Tibial artery (tissue), 4 donors: ENCODE measurements around the gene CPT1C.

ENCODE experiments used
- DNase-seq, 2 donors: peaks; one replicate each; pipeline ENCODE4 v3.0.0-alpha.2; 2019
- H3K27ac ChIP-seq, 2 donors: fragments of 200-600 bp; sonication (generic) in 1 of 2; 1 replicate in 1 of 2; 2 replicates in 1 of 2; pipeline ENCODE4 v1.5.1; 2018 to 2019; ENCODE audit warnings: mild to moderate bottlenecking in 1 of 2
- H3K27me3 ChIP-seq, 2 donors: fragments of 200-600 bp; sonication (generic) in 1 of 2; one replicate each; pipeline versions ENCODE4 v1.5.1 to v1.6.0; 2016 to 2019
- H3K36me3 ChIP-seq, 3 donors: fragments of 200-600 bp; sonication (generic) in 2 of 3; one replicate each; pipeline ENCODE4 v1.5.1; 2016 to 2019; ENCODE audit warnings: mild to moderate bottlenecking in 2 of 3
- H3K4me1 ChIP-seq, 4 donors: fragments of 200-600 bp; sonication (generic) in 2 of 4; 1 replicate in 3 of 4; 2 replicates in 1 of 4; pipeline ENCODE4 v1.5.1; 2016 to 2019
- H3K4me3 ChIP-seq, 2 donors: fragments of 200-600 bp; sonication (generic) in 1 of 2; 1 replicate in 1 of 2; 2 replicates in 1 of 2; pipeline ENCODE4 v1.5.1; 2018 to 2019; ENCODE audit warnings: mild to moderate bottlenecking in 2 of 2
- H3K9me3 ChIP-seq, 3 donors: fragments of 200-600 bp; sonication (generic) in 1 of 3; one replicate each; pipeline ENCODE4 v1.5.1; 2016 to 2019
- CTCF ChIP-seq, 2 experiments: fragments of 200-600 bp in 1 of 2; fragments of 450-650 bp in 1 of 2; IDR thresholded peaks; one replicate each; pipeline ENCODE4 v1.5.1; 2017 to 2019; ENCODE audit warnings: antibody characterized with exemption in 2 of 2, mild to moderate bottlenecking in 1 of 2, moderate library complexity in 1 of 2
- intact Hi-C: fragments of 100-400 bp; cut with DNase I; formaldehyde crosslinking; loops from one replicate; pipeline ENCODE4 v1.15.0; 2023; ENCODE audit warnings: low total_unique reads

CPT1C gene

GRCh38 chr19:49664171-49665035 lies 26.5 kb upstream of the CPT1C start:
- intact Hi-C loops = no loop called here
- peaks cover 0 to 32% (median 18%) of the 10 kb centered on the region in 4 donors for H3K4me1 ChIP-seq
- no peaks in the 10 kb centered on the region for H3K27me3 ChIP-seq
- H3K4me3 ChIP-seq = peak overlapping the region; percentile 77 to 78
- peak; percentile 88 to 95 for DNase-seq
- H3K36me3 ChIP-seq = peaks cover 21 to 38% (median 38%) of the 10 kb centered on the region in 3 donors
- peak; percentile 38 to 45 for TF ChIP-seq CTCF (IDR thresholded peaks at IDR 0.05)
- H3K9me3 ChIP-seq = no peaks in the 10 kb centered on the region
- H3K27ac ChIP-seq = peak overlapping the region; percentile 91 to 93

- H3K4me1 ChIP-seq = peaks cover 0 to 32% (median 18%) of the 10 kb centered on the region in 4 donors
- H3K9me3 ChIP-seq = no peaks in the 10 kb centered on the region
- H3K27ac ChIP-seq = peak overlapping the region; percentile 91 to 93
- H3K4me3 ChIP-seq = peak overlapping the region; percentile 77 to 78
- intact Hi-C loops = no loop called here
- H3K27me3 ChIP-seq = no peaks in the 10 kb centered on the region
- peaks cover 17 to 34% (median 32%) of the 10 kb centered on the region in 3 donors for H3K36me3 ChIP-seq
- no peak for DNase-seq
- no peak for TF ChIP-seq CTCF (IDR thresholded peaks at IDR 0.05)
Measured at GRCh38 chr19:49665036-49665350, 25.9 kb upstream of the CPT1C start.

- Histone ChIP-seq H3K27me3 (no peaks in the 10 kb centered on the region), H3K27ac (peak within 1 kb of the TSS; percentile 91 to 93), H3K4me3 (peak within 1 kb of the TSS; percentile 77 to 78), H3K9me3 (no peaks in the 10 kb centered on the region), H3K4me1 (peaks cover 0 to 32% (median 18%) of the 10 kb centered on the region in 4 donors), H3K36me3 (peaks cover 17 to 34% (median 27%) of the 10 kb centered on the region in 3 donors)
- intact Hi-C loops = no loop called here
- peak; percentile 97 to 99 for DNase-seq
- no peak for TF ChIP-seq CTCF (IDR thresholded peaks at IDR 0.05)
Measured at GRCh38 chr19:49665351-49666119, 25.4 kb upstream of the CPT1C start, which contains the start of the genes BCL2L12 and IRF3. BCL2L12 (plus strand) TSS chr19:49665933; CDS start chr19:49666693, 760 bp downstream. IRF3 (minus strand) TSS chr19:49665857; CDS start chr19:49664838, 1,019 bp downstream.

- Histone ChIP-seq H3K4me3 (peak overlapping the region; percentile 77 to 78), H3K36me3 (peaks cover 14 to 29% (median 21%) of the 10 kb centered on the region in 3 donors), H3K27ac (peak overlapping the region; percentile 91 to 93), H3K4me1 (peaks cover 0 to 32% (median 18%) of the 10 kb centered on the region in 4 donors), H3K27me3 (no peaks in the 10 kb centered on the region), H3K9me3 (no peaks in the 10 kb centered on the region)
- intact Hi-C loops = no loop called here
- no peak for DNase-seq
- no peak for TF ChIP-seq CTCF (IDR thresholded peaks at IDR 0.05)
Measured at GRCh38 chr19:49666120-49666444, 24.8 kb upstream of the CPT1C start.

GRCh38 chr19:49667473-49667872 lies 23.4 kb upstream of the CPT1C start:
- Histone ChIP-seq H3K9me3 (no peaks in the 10 kb centered on the region), H3K27ac (no peak overlapping the region), H3K4me1 (peaks cover 0 to 38% (median 21%) of the 10 kb centered on the region in 4 donors), H3K4me3 (no peak overlapping the region), H3K36me3 (peaks cover 3 to 15% (median 7%) of the 10 kb centered on the region in 3 donors), H3K27me3 (no peaks in the 10 kb centered on the region)
- TF ChIP-seq CTCF (IDR thresholded peaks at IDR 0.05) = no peak
- no peak for DNase-seq
- intact Hi-C loops = no loop called here
